Suprapubic skin (tissue), 3 donors: Measurements from ENCODE around the gene GPR146.

ENCODE experiments used
- CTCF ChIP-seq, 2 donors: fragments of 200-600 bp in 1 of 2; fragments of 450-650 bp in 1 of 2; sonication (generic) in 1 of 2; IDR thresholded peaks; one replicate each; pipeline ENCODE4 v1.5.1; 2016 to 2019; ENCODE audit warnings: antibody characterized with exemption in 2 of 2, mild to moderate bottlenecking in 1 of 2, moderate library complexity in 1 of 2
- EP300 ChIP-seq: sonication (generic); formaldehyde crosslinking; IDR thresholded peaks from one replicate; pipeline ENCODE4 v1.6.1; 2017; ENCODE audit warnings: antibody characterized with exemption
- POLR2A ChIP-seq, 2 donors: fragments of 450-650 bp; IDR thresholded peaks; one replicate each; pipeline ENCODE4 v1.6.1; 2017; ENCODE audit warnings: antibody characterized with exemption in 2 of 2, mild to moderate bottlenecking in 2 of 2, moderate library complexity in 2 of 2

GRCh38 chr7:1030444-1031070, 13.8 kb upstream of the GPR146 start:
- no peak for TF ChIP-seq CTCF (IDR thresholded peaks at IDR 0.05)
- no peak for TF ChIP-seq POLR2A (IDR thresholded peaks at IDR 0.05)
- no peak for TF ChIP-seq EP300
